NCI-H1436 (cell line): Measurements from ENCODE around the gene NUDT16L1.

ENCODE experiments used
- DNase-seq: peaks from one replicate; lab custom pipeline; 2025; lab: John Stamatoyannopoulos, UW

The NUDT16L1 gene

GRCh38 chr16:4664538-4665418 lies 28.6 kb upstream of the NUDT16L1 start:
- DNase-seq: no peak

- DNase-seq: no peak
These were observed 26.7 kb upstream of the NUDT16L1 start for GRCh38 chr16:4666537-4667202.

GRCh38 chr16:4667203-4667963 lies 26.0 kb upstream of the NUDT16L1 start:
- no peak for DNase-seq

- DNase-seq: no peak
These were observed 24.9 kb upstream of the NUDT16L1 start for GRCh38 chr16:4668313-4668960.

GRCh38 chr16:4673387-4674046 lies 19.8 kb upstream of the NUDT16L1 start:
- no peak for DNase-seq

- DNase-seq: no peak
These were observed 18.3 kb upstream of the NUDT16L1 start for GRCh38 chr16:4674926-4675530.

- no peak for DNase-seq
These were observed 17.2 kb upstream of the NUDT16L1 start for GRCh38 chr16:4675864-4676786.

- no peak for DNase-seq
These were observed 16.5 kb upstream of the NUDT16L1 start for GRCh38 chr16:4676831-4677230.

- no peak for DNase-seq
These were observed 16.0 kb upstream of the NUDT16L1 start for GRCh38 chr16:4677390-4677789.

- DNase-seq: no peak
These were observed 15.4 kb upstream of the NUDT16L1 start for GRCh38 chr16:4677994-4678393.

GRCh38 chr16:4678596-4678995 lies 14.8 kb upstream of the NUDT16L1 start:
- DNase-seq: no peak

GRCh38 chr16:4679156-4679849 lies 14.1 kb upstream of the NUDT16L1 start:
- DNase-seq: peak; percentile 23

- DNase-seq: no peak
These were observed 13.3 kb upstream of the NUDT16L1 start for GRCh38 chr16:4679850-4680636.

- DNase-seq: no peak
These were observed 12.5 kb upstream of the NUDT16L1 start for GRCh38 chr16:4680673-4681470.

- DNase-seq: no peak
These were observed 11.8 kb upstream of the NUDT16L1 start for GRCh38 chr16:4681471-4682083.

- DNase-seq: no peak
These were observed 11.2 kb upstream of the NUDT16L1 start for GRCh38 chr16:4682084-4682591.

GRCh38 chr16:4682616-4683254 lies 10.6 kb upstream of the NUDT16L1 start:
- no peak for DNase-seq
